Urinary bladder (tissue), 4 donors: ENCODE data around the gene MBTPS2. TPM values are rescaled to one million over a fixed set of nuclear protein-coding genes. Genes with fewer than 3 reads are reported as not detected.

Experiments used
- DNase-seq: peaks from one replicate; pipeline ENCODE4 v3.0.0-alpha.2; 2015; ENCODE audit errors: extremely low spot score
- H3K27ac ChIP-seq: one replicate; pipeline ENCODE4 v1.5.1; 2013; ENCODE audit warnings: low read depth, mild to moderate bottlenecking, moderate library complexity
- H3K36me3 ChIP-seq: one replicate; pipeline ENCODE4 v1.6.1; 2013; ENCODE audit warnings: mild to moderate bottlenecking, moderate library complexity; ENCODE audit not compliant: insufficient read depth
- H3K4me1 ChIP-seq: one replicate; pipeline ENCODE4 v1.6.1; 2013; ENCODE audit warnings: mild to moderate bottlenecking, moderate library complexity; ENCODE audit not compliant: insufficient read depth
- H3K4me3 ChIP-seq: one replicate; pipeline ENCODE4 v1.5.1; 2013; ENCODE audit warnings: low read depth, low read length
- WGBS: extraction: QIAGEN DNeasy Blood & Tissue Kit; methylation state at CpG from one replicate; pipeline ENCODE4 v1.1.7; 2013; 5-methylcytosine and 5-hydroxymethylcytosine counted together
- polyA plus RNA-seq: library from polyadenylated mRNA; stranded (reverse); fragments of 200-250 nt; gene quantifications from one replicate; pipeline ENCODE4 v1.2.3, GENCODE V29; 2013
- small RNA-seq: library from RNA; depleted of rRNA; stranded (forward); fragments of <200 nt; gene quantifications from one replicate; pipeline ENCODE3, GENCODE V24; 2014
- total RNA-seq: library from RNA; depleted of rRNA; stranded (reverse); fragments of >200 nt; gene quantifications from one replicate; pipeline ENCODE4 v1.2.3, GENCODE V29; 2014
- donor health status: healthy with polysubstance abuse.
- donor health status: healthy.

The MBTPS2 gene
- total and polyA plus RNA-seq, 2 donors = 10.5 to 20.7 TPM

DNA sequence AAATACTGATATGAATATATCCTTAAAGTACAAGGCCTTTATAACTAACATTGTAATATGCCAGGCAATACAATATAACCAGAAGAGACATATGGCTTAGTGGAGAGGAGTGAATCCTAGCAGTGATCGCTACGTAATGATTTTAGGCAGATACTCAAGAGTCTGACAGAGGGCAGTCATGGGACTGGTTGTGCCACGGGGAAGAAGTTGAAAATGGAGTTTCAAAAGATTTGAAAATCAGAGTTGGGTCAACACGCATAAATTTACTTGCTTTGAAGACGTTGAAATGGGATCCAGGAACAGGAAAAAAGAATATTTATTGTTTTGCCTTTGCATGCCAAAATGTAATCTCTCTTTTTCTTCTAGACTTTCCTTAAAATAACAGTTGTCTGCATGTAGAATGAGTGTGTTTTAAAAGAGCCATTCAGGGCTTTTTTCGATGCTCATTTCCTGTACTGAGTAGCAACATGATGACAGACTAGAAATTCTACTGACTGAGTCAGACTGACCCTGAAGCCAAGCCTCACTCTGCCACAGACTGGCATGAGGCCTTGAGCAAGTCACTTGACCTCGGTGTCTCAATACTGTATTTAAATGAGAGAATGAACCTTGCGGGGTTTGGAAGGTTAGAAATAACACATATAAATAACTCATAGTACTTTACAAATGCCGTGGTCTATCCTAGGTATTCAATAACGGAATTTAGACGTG, 93.0 kb downstream of the MBTPS2 start:
- no peaks in the 10 kb centered on the region for H3K4me1 ChIP-seq
- 55% methylated on average over 11 of the region's 11 CpGs for WGBS
- H3K36me3 ChIP-seq = no peaks in the 10 kb centered on the region
- no peak for DNase-seq
- H3K27ac ChIP-seq = no peak overlapping the region
- no peak overlapping the region for H3K4me3 ChIP-seq

DNA sequence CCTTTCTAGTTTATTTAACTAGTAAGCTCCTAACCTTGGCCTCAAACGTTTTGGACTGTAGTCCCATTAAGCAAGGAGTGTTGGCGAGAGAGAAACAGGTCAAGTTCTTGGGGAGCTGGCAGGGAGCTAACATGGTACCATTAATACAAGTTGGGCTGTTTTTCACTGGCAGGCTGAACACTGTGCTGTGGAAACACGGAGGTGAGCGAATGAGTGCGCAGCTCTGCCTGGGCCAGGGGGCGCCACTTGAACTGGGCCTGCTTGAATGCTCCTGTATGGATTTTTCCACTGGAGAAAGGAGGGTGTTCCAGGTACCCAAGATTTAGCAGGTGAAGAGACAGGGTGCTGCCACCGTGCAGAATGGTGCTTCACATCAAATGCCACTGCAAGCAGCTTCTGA, 93.7 kb downstream of the MBTPS2 start:
- no peaks in the 10 kb centered on the region for H3K36me3 ChIP-seq
- no peaks in the 10 kb centered on the region for H3K4me1 ChIP-seq
- H3K4me3 ChIP-seq = no peak overlapping the region
- no peak overlapping the region for H3K27ac ChIP-seq
- 89% methylated on average over 7 of the region's 7 CpGs for WGBS
- DNase-seq = no peak

DNA sequence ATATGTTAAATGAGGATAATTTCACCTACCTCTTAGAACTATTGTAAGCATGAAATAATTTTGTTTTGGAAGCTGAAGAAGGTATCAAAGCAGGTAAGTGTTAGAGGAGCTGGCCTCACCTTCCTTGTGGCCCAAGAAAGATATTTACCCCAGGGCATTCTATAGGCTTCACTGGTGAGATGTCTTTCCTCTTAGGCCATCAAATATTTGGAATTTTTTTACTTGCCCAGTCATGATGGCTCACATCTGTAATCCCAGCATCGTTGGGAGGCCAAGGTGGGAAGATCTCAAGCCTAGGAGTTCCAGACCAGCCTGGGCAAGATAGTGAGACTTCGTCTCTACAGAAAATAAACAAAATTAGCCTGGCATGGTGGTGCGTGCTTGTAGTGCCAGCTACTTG, 95.0 kb downstream of the MBTPS2 start:
- 83% methylated on average over 3 of the region's 3 CpGs for WGBS
- Histone ChIP-seq H3K27ac (no peak overlapping the region), H3K36me3 (no peaks in the 10 kb centered on the region), H3K4me3 (no peak overlapping the region), H3K4me1 (no peaks in the 10 kb centered on the region)
- DNase-seq = no peak

Small RNA genes lying within 50 kb of the gene (small RNA-seq; reads per million reads assigned to genes)
- gene U73479.1 = not detected

Other genes with a start within 250 kb of the MBTPS2 start
- not detected for gene KLHL34, start 181.3 kb upstream of the MBTPS2 start, total RNA-seq
- gene KLHL34, start 181.3 kb upstream of the MBTPS2 start, polyA plus RNA-seq = 0.09 TPM
- 47.5 TPM for gene SMPX, start 81.5 kb upstream of the MBTPS2 start, total RNA-seq
- gene SMPX, start 81.5 kb upstream of the MBTPS2 start, polyA plus RNA-seq = 3.6 TPM
- 4.2 TPM for gene YY2, start 16.4 kb downstream of the MBTPS2 start, total RNA-seq
- 1.1 TPM for gene YY2, start 16.4 kb downstream of the MBTPS2 start, polyA plus RNA-seq
- gene SMS, start 101.1 kb downstream of the MBTPS2 start, total RNA-seq = 69.6 TPM
- gene SMS, start 101.1 kb downstream of the MBTPS2 start, polyA plus RNA-seq = 62.3 TPM
- 0.53 TPM for gene PHEX, start 192.7 kb downstream of the MBTPS2 start, total RNA-seq
- 0.10 TPM for gene PHEX, start 192.7 kb downstream of the MBTPS2 start, polyA plus RNA-seq